Activated CD8-positive, alpha-beta memory T cell treated with anti-CD3 and anti-CD28 coated beads for 24 hours (primary cell): ENCODE data around the gene FAM78B.

Experiments used
- DNase-seq: peaks from one replicate; pipeline ENCODE4 v3.0.0-alpha.2; 2020

The FAM78B gene

DNA sequence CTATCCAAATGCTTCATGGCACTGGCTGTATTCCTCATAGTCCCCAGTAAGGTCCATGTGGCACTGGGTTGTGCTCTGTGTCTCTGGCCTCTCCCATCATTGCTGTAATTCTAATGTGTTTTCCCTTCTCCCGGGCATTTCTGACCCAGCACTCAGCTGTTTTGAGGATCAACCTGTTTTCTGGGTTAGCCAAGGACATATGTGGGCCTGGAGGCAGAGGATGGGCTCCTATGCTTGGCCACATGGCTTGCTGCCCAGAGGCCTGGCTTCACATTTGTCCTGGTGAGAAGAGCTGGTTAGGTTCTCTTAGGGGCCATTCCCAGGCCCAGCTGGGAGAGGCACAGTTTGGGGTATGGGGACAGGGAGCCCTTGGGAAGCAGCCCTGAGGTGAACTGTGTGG is 103.1 kb downstream of the FAM78B start:
- DNase-seq, result no peak

DNA sequence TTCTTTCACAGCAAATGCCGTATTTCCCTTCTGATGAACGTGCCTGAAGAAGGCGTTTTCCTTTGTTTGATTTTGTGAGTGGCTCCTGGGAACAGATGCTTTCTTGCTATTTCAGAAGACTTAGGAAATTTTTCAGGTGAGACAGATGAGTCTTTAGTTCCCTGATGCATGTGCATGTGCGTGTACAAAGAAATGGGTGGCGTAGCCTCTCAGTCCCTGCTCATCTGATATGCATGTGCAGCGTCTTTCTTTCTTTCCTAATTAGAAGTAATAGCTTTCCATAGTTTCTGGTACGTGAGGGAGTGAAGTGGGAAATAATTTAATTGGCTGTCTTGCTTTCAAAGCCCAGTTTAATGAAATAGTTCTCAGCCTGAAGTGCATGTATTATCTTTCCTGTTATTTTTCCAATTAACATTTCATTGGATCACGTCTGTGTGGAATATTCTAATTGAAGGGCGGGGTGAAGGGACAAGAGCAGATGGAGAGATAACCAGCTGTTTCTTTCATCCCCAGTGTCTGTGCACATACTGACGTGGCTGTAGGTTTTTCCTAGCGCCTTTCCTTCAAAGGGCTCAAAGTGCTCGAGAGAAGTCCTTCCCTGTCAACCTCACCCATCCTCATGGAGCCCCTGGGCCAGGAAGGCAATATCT is 104.3 kb downstream of the FAM78B start:
- no peak for DNase-seq

DNA sequence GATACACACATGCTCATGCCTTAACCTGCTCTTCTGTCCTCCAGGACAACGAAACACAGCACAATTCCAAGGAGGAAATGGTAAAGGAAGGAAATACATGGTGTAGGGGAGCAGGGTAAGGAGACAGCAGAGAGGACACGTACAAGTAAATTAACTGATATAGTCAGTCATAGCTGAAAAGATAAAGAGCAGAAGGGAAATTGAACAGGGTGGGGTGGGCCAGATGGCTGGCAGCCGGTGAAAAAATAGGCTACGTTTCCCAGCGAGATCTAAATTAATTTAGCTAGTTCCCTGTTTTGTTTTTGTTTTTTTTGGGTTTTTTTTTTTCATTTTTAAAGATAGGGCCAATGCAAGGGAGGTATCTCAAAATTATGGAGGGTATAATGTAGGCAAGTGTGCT is 109.2 kb downstream of the FAM78B start:
- no peak for DNase-seq

DNA sequence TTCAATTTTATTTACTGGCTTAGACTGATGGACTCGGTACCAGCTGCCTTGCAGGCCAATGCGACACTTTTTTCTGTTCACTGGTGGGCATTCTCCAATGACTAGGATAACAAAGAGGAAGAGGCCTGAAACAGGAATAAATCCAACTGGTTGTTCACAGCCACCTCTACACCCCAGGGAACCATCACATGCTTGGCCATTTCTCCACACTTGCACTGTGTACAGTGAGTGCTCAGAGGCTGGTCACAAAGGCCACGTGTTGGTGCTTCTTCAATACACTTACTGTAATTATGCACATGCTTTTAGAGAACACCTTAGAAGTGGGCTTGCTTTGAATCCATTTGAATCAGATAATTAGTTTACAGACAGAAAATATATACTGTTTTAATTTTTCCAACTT is 113.4 kb downstream of the FAM78B start:
- DNase-seq, result no peak

DNA sequence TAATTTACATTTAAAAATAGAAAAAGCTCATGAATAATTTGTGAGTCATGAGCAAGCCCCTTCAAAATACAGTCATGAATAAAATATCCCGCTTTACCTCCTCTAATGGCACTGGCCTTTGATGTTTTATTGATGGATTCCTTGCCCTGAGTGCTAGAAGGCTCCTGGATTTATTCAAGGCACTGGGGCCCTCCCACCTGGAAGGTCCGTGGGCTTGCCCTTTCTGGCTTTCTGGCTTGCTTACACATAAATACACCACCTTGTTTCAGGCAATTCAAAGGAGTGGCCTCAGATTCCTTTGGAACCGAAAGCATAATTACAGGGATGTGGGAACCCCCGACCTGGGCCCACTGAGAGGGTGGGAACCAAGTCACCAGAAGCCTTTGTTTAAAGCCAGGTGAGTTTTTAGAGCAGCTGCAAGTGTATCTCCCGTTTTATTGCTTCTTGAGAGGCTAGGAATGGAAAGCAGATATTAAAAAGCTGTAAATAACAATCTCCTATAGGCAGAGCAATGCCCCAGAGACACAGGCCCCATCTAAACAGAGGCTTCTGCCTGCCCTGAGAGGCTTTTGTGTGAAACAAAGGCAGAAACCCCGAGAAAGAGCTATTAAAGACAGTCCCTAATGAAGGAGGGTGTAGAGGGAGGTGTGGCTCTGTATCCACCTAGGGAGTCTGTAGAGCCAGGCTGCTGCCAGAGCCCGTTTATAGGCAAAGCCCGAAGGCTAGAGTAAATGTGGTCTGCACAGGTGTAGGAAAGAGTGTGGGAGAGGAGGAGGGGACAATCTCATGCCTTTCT is 126.4 kb downstream of the FAM78B start:
- no peak for DNase-seq

DNA sequence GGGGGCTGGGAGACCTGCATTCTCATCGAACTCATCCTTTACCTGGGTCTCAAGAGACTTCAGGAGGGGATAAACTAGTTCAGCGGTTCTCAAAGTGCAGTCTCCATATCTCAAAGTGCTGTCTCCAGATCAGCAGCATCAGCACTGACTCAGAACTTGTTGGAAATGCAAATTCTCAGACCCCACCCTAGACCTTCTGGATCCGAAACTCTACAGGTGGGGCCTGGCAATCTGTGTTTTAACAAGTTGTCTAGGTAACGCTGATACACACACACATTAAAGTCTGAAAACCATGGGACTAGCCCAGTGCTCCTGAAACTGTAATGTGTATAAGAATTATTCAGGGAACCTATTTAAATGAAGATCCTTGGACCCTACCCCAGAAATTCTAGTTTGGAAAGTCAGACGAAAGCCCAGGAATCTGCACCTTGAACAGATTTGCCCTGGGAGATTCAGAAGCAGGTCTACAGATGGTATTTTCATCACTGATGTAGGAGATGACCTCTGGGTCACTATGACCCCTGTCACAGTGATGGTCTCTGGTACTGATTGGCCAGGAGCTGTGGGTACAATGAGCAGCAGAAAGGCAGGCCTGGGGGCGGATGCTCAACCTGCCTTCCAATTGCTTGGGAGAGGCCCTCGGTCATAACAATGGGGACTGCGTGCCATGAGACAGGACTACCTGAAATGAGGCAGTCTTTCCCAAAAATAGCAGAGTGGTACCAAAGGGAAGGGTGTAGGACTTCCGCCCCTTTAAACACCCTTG is 127.2 kb downstream of the FAM78B start:
- DNase-seq, result no peak

DNA sequence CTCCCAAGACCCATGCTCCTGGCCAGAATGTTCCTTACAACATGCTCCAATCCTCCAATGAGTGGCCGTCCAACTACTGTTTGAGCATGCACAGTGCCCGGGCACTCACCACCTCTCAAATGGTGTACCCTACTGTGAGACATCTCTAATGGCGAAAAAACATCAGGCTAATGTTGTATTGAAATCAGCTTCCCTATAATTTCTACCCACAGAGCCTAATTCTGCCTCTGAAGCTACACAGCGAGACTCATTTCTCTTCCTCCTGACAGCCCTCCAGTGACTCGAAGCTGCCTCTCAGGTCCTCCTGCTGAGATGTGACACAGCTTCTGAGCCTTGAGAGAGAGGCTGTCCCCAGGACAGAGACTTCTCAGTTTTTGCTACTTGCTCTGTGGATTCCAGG is 130.7 kb downstream of the FAM78B start:
- no peak for DNase-seq

DNA sequence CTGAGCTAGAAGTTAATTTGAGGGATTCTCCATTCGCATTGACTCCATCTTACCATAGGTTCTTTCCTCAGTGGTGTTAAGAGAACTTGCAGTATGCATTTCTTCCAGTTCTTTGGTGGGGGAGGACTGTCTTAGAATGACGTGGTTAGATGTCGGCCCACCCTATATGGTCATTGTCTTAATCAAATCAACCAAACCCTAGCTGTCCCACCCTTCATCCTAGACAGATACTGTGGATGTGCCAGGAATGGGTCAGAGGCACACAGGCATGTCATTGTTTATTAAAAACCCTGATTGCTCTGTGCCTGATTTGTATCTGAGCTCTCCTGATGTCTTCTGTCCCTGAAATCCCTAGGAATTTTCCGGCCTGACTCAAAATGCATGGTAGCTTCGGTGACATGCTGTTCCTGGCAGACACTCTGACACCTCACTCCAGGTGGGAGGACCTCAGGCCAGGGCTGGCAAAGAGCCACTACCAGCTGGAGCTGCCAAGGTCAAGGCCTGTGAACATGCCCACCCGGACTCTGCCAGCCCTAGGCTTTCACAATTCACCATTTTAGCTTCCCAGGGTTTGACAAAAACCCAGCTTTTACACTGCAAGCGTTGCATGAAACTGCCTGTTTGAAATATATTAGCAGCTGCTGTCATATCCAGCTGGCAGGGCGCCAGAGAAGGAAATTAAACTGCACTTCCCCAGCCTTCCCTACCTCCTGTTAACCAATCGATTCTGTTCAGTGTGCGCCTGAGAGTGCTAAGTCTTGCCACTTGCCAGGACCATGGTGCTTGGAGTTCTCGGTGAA is 134.0 kb downstream of the FAM78B start:
- no peak for DNase-seq

DNA sequence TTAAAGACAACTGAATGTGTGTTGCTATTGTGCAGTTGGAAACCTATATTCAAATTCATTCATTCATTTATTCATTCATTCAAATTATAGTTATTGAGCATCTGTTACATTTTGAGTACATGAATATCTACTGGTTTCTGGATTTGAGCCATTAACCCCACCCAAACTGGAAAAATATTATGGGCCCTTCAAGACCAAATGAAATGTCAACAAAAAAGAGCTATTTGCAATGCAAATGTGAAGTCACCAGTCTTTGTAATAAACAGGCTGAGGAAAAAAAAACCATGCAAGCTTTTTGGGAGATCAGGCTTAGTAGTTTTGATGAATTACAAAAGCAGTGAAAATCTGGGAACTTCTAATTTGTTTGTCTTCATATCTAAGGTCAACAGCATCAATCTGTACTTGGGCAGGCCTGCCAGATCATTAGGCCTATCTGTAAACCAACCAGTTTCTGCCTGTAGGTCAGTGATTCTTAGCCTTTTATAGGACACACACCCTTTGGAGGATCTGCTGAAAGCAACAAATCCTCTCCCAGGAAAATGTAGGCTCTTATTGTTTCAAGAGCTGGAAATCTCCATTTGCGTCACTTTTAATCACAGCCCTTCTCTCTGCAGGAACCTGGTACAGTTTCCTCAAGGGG is 134.7 kb downstream of the FAM78B start:
- no peak for DNase-seq

DNA sequence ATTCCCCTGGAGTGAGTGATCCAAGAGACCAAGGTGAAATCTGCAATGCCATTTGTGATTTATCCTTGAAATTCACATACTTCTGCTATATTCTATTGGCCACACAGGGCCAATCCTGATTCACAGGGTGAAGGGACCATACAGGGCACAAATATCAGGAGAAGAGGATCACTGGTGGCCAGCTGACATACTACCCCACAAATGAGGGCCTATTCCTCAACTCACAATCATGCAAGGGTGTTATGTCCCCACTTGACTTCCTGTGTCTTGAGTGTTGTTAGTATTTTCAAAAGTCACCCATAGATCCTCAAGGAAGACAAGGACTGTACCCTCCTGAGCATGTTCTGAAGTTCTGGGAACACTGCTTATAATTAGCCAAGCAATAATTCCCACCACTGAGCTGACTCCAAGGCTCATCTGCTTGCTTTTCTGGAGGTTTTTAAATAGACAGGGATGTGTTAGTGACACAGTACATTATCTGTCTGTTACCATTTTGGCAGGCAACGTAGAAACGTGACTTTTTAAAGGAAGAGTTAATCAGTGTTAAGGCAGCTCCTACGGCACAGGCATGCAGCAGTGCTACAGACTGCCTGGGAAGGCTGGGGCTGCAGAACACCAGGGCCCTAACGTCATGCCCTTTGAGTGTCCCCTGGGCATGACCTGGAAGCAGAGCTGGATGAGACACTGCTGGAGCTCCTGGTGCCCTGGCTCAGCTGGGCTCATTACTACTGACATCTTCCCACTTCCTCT is 137.4 kb downstream of the FAM78B start:
- DNase-seq, result no peak

DNA sequence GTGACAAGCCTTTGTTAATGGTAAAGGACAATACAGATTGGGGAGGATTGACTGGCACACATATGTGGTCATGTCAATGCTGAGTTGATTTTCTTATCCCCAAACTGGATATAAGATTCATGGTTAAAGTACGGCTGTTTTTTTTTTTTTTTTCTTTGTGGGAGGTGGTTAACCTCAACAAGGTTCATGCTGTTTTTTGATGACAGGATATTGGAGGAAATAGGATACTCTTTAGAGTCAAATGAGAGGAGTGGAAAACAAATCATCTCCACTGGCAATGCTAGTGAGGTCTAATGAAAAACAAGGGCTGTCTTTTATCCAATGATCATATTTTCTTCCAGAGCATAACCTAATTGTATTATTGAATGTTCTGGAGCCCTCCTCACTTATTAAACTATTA is 140.2 kb downstream of the FAM78B start:
- no peak for DNase-seq

DNA sequence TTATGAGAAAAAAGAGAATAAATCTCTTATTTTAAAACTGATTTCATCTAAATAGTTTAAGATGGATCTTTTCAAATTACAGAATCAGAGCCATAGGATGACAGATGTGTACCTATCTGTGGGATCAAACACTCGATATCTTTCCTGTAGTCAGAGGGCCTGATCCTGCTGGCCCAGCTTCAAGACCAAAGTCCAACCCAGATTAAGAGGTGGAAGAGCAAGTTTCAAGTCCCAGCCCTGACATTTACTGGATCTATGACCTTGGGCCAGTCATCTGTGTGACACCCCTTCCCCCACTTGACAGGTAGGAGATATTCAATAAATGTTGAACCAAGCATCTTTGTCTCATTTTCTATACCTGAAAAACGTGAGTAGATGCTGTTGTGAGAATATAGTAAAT is 140.7 kb downstream of the FAM78B start:
- DNase-seq, result no peak

DNA sequence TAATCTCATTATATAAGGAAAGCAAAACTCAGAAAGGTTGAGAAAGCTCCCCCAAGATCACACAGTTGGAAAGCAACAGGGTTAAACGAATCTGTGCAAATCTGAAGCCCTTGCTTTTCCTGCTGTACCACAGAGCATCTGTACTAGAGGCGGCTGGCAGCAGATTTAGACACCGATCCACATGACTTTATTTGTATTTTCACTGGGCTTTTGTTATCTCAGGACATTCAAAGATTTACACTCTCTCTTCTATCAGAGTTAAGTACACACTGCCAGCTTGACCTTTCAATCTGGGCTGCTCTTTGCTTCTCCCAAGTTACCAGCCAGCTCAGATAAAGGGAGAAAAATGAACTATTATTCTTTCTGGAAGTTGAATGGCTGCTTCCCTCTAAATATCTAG is 146.6 kb downstream of the FAM78B start:
- no peak for DNase-seq
